Stimulated activated CD8-positive, alpha-beta memory T cell treated with anti-CD3 and anti-CD28 coated beads, Interleukin-7, amount 100 ng/mL, for 4 hours (primary cell): ENCODE data around the gene CFAP43.

Source experiments
- DNase-seq, 2 donors: peaks; one replicate each; pipeline ENCODE4 v3.0.0-alpha.2; 2020; ENCODE audit warnings: low read depth in 2 of 2

Gene CFAP43

GRCh38 chr10:104142081-104142480 lies 90.1 kb downstream of the CFAP43 start:
- DNase-seq = no peak

GRCh38 chr10:104139221-104139620 lies 92.9 kb downstream of the CFAP43 start:
- DNase-seq = no peak

- DNase-seq = no peak
These were observed 94.0 kb downstream of the CFAP43 start for GRCh38 chr10:104138131-104138530.

- no peak for DNase-seq
These were observed 102.1 kb downstream of the CFAP43 start for GRCh38 chr10:104130041-104130440.

- DNase-seq = no peak
These were observed 104.0 kb downstream of the CFAP43 start for GRCh38 chr10:104128214-104128613.

- DNase-seq = no peak
These were observed 104.8 kb downstream of the CFAP43 start for GRCh38 chr10:104127411-104127810.

GRCh38 chr10:104123397-104123796 lies 108.8 kb downstream of the CFAP43 start:
- no peak for DNase-seq

GRCh38 chr10:104122225-104123107 lies 109.7 kb downstream of the CFAP43 start:
- DNase-seq = no peak

- peak; percentile 97 to 99 for DNase-seq
These were observed 110.5 kb downstream of the CFAP43 start, which contains the start of gene SFR1 for GRCh38 chr10:104121485-104122224. Gene SFR1 (plus strand): TSS chr10:104122171. CDS start chr10:104122184, 13 bp downstream.

- peak; percentile 74 to 75 for DNase-seq
These were observed 111.2 kb downstream of the CFAP43 start for GRCh38 chr10:104120903-104121484.

GRCh38 chr10:104120512-104120902 lies 111.7 kb downstream of the CFAP43 start:
- no peak for DNase-seq

- no peak for DNase-seq
These were observed 112.2 kb downstream of the CFAP43 start for GRCh38 chr10:104119996-104120395.

GRCh38 chr10:104117839-104118323 lies 114.3 kb downstream of the CFAP43 start:
- no peak for DNase-seq

GRCh38 chr10:104113376-104113956 lies 118.7 kb downstream of the CFAP43 start:
- no peak for DNase-seq

GRCh38 chr10:104109908-104110662 lies 122.1 kb downstream of the CFAP43 start:
- no peak for DNase-seq

GRCh38 chr10:104104926-104105325 lies 127.2 kb downstream of the CFAP43 start:
- no peak for DNase-seq

GRCh38 chr10:104104418-104104817 lies 127.7 kb downstream of the CFAP43 start:
- no peak for DNase-seq

- DNase-seq = no peak
These were observed 128.2 kb downstream of the CFAP43 start for GRCh38 chr10:104103956-104104355.

GRCh38 chr10:104101902-104102301 lies 130.3 kb downstream of the CFAP43 start:
- no peak for DNase-seq

GRCh38 chr10:104100795-104101194 lies 131.4 kb downstream of the CFAP43 start:
- DNase-seq = no peak

GRCh38 chr10:104099941-104100340 lies 132.2 kb downstream of the CFAP43 start:
- DNase-seq = no peak
